ENCODE measurements around the gene RBM46. TPM values are rescaled to one million over a fixed set of nuclear protein-coding genes. Genes with fewer than 3 reads are reported as not detected.
"Not testable (repeated sequence)": the region's sequence is repeated elsewhere in the genome, so short reads cannot be mapped to it uniquely, and the experiment has no call there.

Gene RBM46
- total RNA-seq, 3 donors from 2014 or later = 0.29 TPM; not detected in 2

DNA sequence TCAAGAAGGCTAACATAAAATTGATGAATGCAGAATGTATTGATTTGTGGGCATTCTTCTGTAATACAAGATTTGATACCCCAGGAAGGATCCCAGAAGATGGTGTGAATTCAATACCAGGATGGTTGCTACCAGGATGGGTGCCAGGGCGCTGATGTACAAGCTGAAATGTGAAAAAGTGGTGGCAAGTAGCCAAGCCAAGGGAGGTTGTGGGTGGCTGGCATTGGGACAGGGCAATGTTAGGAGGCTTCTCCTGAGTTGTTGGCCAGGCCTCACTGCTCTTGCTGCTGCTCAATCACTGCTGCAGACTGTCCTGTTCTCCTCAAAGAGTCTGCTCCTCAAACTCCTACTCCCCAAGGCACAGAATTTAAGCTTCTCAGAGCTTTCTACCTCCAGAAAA is 77.1 kb downstream of the RBM46 start:
- Histone ChIP-seq H3K36me3 (no peaks in the 10 kb centered on the region), H3K27me3 (no peaks in the 10 kb centered on the region), H3K4me3 (no peak overlapping the region), H3K27ac (no peak overlapping the region), H3K9me3 (peaks cover 7 to 9% of the 10 kb centered on the region in 2 donors), H3K4me1 (no peaks in the 10 kb centered on the region)
- TF ChIP-seq POLR2AphosphoS5 (IDR thresholded peaks at IDR 0.05) (no peak), POLR2A (IDR thresholded peaks at IDR 0.05) (no peak)
- TF ChIP-seq, protein P1, sequence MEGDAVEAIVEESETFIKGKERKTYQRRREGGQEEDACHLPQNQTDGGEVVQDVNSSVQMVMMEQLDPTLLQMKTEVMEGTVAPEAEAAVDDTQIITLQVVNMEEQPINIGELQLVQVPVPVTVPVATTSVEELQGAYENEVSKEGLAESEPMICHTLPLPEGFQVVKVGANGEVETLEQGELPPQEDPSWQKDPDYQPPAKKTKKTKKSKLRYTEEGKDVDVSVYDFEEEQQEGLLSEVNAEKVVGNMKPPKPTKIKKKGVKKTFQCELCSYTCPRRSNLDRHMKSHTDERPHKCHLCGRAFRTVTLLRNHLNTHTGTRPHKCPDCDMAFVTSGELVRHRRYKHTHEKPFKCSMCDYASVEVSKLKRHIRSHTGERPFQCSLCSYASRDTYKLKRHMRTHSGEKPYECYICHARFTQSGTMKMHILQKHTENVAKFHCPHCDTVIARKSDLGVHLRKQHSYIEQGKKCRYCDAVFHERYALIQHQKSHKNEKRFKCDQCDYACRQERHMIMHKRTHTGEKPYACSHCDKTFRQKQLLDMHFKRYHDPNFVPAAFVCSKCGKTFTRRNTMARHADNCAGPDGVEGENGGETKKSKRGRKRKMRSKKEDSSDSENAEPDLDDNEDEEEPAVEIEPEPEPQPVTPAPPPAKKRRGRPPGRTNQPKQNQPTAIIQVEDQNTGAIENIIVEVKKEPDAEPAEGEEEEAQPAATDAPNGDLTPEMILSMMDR (IDR thresholded peaks at IDR 0.05) = no peak
- no peak for DNase-seq (ENCODE audit: low spot score in 2 of 2)
- intact Hi-C loops (cut with DNase I; ENCODE audit: low total_unique reads) = no loop called here

DNA sequence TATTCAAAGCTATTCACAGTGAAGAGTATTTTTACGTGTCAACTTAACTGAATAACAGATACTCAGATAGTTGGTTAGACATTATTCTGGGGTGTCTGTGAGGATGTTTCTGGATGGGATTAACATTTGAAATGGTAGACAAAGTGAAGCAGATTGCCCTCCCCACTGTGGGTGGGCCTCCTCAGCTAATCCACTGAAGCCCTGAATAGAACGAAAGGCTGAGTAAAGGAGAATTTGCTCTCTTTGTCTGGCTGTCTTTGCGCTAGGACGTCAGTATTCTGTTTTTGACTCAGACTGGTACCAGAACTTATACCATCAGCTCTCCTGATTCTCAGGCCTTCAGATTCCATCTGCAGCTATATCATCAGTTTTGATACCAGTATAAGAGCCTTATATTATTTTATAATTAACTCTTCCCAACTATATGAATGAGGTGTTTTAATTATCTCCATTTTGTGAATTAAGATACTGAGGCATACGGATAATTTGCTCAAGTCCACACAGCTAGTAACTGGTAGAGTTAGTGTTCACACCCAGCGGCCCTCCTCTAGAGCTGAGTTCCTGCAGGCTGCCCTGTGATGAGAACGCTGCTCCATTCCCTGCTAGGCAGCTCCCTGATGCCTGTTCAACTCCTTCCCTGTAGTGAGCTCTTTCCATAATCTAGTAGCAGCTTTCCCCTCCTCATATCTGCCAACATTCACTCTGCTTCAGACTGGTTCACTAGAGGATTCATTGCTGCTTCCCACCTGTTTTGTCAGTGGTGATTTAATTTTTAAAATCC is 87.5 kb downstream of the RBM46 start:
- intact Hi-C loops (cut with DNase I; ENCODE audit: low total_unique reads) = no loop called here
- H3K27ac ChIP-seq = no peak overlapping the region
- DNase-seq (ENCODE audit: low spot score in 2 of 2) = no peak
- no peaks in the 10 kb centered on the region for H3K4me1 ChIP-seq
- peaks cover 3 to 19% of the 10 kb centered on the region in 2 donors for H3K9me3 ChIP-seq
- no peak overlapping the region for H3K4me3 ChIP-seq
- TF ChIP-seq POLR2AphosphoS5 (IDR thresholded peaks at IDR 0.05) = no peak
- H3K36me3 ChIP-seq = no peaks in the 10 kb centered on the region
- H3K27me3 ChIP-seq = no peaks in the 10 kb centered on the region

DNA sequence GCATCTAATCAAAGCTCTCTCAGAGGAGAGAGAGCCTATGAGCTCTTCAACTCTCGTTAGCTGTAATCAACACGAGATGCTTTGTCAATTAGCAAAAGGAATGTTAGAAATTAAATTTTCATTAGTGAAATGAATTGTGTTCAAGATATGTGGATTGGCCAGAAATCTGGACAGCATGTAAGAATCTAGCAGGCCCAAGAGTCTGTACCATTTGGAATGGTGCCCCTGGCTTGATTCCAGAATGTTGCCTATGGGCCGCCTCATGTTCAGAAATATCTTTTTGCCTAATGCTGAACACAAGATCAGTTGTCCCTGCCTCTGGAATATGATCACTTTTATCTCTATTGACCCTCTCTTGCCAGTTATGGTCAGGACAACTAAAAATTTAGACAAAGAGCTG is 88.2 kb downstream of the RBM46 start:
- TF ChIP-seq, protein P1 (IDR thresholded peaks at IDR 0.05) = no peak
- no peak for TF ChIP-seq POLR2AphosphoS5 (IDR thresholded peaks at IDR 0.05)
- TF ChIP-seq POLR2A (IDR thresholded peaks at IDR 0.05) = no peak
- DNase-seq (ENCODE audit: low spot score in 2 of 2) = no peak
- H3K27me3 ChIP-seq = no peaks in the 10 kb centered on the region
- H3K27ac ChIP-seq = no peak overlapping the region
- intact Hi-C loops (cut with DNase I; ENCODE audit: low total_unique reads) = no loop called here
- peaks cover 0 to 19% of the 10 kb centered on the region in 2 donors for H3K9me3 ChIP-seq
- no peaks in the 10 kb centered on the region for H3K4me1 ChIP-seq
- no peaks in the 10 kb centered on the region for H3K36me3 ChIP-seq
- H3K4me3 ChIP-seq = no peak overlapping the region

DNA sequence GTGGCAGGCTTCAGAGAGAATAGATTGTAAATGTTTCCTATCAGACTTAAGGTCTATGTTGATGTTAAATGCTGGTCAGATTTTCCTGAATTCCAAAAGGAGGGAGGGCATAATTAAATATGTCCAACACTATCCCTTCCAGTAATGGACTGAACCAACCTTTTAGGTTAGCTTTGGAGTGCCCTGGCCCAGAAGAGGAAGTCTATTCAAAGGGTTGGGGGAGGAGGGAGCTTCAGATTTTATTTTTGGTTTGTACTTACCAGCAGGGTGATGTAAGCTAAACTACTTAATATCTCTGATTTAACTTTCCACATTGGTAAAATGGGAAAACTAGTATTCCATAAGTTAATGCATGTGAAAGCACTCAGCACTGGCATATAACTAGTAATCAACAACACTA is 91.1 kb downstream of the RBM46 start:
- H3K9me3 ChIP-seq = peaks cover 0 to 27% of the 10 kb centered on the region in 2 donors
- H3K36me3 ChIP-seq = no peaks in the 10 kb centered on the region
- TF ChIP-seq, protein P1 (IDR thresholded peaks at IDR 0.05) = no peak
- TF ChIP-seq POLR2A (IDR thresholded peaks at IDR 0.05) (no peak), POLR2AphosphoS5 (IDR thresholded peaks at IDR 0.05) (no peak)
- DNase-seq (ENCODE audit: low spot score in 2 of 2) = no peak
- no peaks in the 10 kb centered on the region for H3K4me1 ChIP-seq
- H3K27me3 ChIP-seq = no peaks in the 10 kb centered on the region
- no peak overlapping the region for H3K4me3 ChIP-seq
- H3K27ac ChIP-seq = no peak overlapping the region
- intact Hi-C loops (cut with DNase I; ENCODE audit: low total_unique reads) = no loop called here

DNA sequence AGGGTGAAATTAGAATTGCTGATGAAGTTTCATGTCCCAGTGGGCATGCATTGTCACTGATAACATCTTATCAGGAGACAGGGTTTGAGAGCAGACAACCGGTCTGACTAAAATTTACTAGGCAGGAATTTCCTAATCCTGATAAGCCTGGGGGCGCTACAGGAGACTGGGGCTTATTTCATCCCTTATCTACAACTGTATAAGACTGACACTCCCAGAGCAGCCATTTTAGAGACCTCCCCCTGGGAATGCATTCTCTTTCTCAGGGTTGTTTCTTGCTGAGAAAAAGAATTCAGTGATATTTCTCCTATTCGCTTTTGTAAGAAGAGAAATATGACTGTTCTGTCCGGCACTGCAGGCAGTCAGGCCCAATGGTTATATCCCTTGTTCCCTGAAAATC is 93.0 kb downstream of the RBM46 start:
- H3K4me1 ChIP-seq; H3K4me3 ChIP-seq; H3K36me3 ChIP-seq; H3K27me3 ChIP-seq; intact Hi-C loops (cut with DNase I; ENCODE audit: low total_unique reads); DNase-seq (ENCODE audit: low spot score in 2 of 2); H3K27ac ChIP-seq: not testable (repeated sequence)
- H3K9me3 ChIP-seq = peaks cover 0 to 31% of the 10 kb centered on the region in 2 donors

DNA sequence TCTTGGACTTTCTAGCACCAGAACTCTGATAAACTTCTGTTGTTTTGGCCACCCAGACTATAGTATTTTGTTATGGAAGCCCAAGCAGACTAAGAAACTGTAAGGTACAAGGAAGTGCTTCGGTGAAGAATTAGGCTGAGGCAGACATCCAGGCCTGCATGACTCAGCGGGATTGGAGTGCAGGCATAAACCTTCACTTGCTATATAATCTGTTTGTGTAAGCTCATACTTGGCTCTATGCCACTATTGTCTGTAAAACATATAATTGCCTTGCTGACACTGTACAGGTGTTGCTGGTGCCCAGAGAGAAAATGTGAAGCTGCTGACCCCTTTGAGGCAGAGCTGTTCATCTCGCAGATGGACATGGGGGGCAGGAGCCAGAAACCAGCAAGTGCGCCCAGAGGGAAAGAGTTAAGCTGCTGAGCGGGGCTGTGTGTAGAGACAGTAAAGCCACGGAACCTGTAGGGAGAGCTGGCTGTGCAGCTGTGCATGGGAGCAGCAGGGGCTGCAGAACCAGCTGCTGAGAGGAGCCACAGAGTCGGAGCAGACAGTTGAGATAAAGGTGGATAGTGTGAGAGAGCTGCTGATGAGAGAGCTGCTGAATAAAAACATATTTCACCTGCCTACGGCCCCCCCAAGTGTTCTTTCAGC is 96.2 kb downstream of the RBM46 start:
- intact Hi-C loops (cut with DNase I; ENCODE audit: low total_unique reads) = loop anchor here (5.0 kb wide), 2 partner anchors 445 to 460 kb away; no protein-coding TSS in a partner anchor
- no peaks in the 10 kb centered on the region for H3K4me1 ChIP-seq
- H3K4me3 ChIP-seq = no peak overlapping the region
- TF ChIP-seq POLR2AphosphoS5 (IDR thresholded peaks at IDR 0.05) = no peak
- TF ChIP-seq, protein P1 (IDR thresholded peaks at IDR 0.05) = no peak
- no peak for TF ChIP-seq POLR2A (IDR thresholded peaks at IDR 0.05)
- DNase-seq (ENCODE audit: low spot score in 2 of 2) = no peak
- H3K27me3 ChIP-seq = no peaks in the 10 kb centered on the region
- H3K9me3 ChIP-seq = peaks cover 0 to 33% of the 10 kb centered on the region in 2 donors
- H3K27ac ChIP-seq = no peak overlapping the region
- H3K36me3 ChIP-seq = no peaks in the 10 kb centered on the region

Measured in breast epithelium (tissue), 4 donors.